Neuronal stem cell (in vitro differentiated cells): ENCODE measurements around the gene GAGE10.
"Not testable (repeated sequence)": the region's sequence is repeated elsewhere in the genome, so short reads cannot be mapped to it uniquely, and the experiment has no call there.

Experiments used
- DNase-seq: peaks from one replicate; pipeline ENCODE4 v3.0.0-alpha.2; 2013; ENCODE audit warnings: low spot score
- H2AFZ ChIP-seq: one replicate; pipeline ENCODE4 v1.6.1; 2013; ENCODE audit warnings: mild to moderate bottlenecking, low read length, inconsistent platforms
- H2AK5ac ChIP-seq: 2 replicates; pipeline ENCODE4 v1.6.1; 2013; ENCODE audit warnings: low read depth, mild to moderate bottlenecking, inconsistent platforms, low read length, moderate library complexity, mixed read lengths
- H2BK120ac ChIP-seq: 2 replicates; pipeline ENCODE4 v1.6.1; 2013; ENCODE audit warnings: low read depth, mild to moderate bottlenecking, inconsistent platforms, low read length, moderate library complexity, mixed read lengths
- H2BK12ac ChIP-seq: one replicate; pipeline ENCODE4 v1.6.1; 2013; ENCODE audit warnings: low read length, inconsistent platforms
- H2BK15ac ChIP-seq: 2 replicates; pipeline ENCODE4 v1.6.1; 2013; ENCODE audit warnings: mild to moderate bottlenecking, low read length, inconsistent platforms, mixed read lengths
- H2BK5ac ChIP-seq: one replicate; pipeline ENCODE4 v1.6.1; 2013; ENCODE audit warnings: inconsistent platforms, mild to moderate bottlenecking, low read length, moderate library complexity
- H3K14ac ChIP-seq: one replicate; pipeline ENCODE4 v1.6.1; 2013; ENCODE audit warnings: low read length, inconsistent platforms
- H3K18ac ChIP-seq: 2 replicates; pipeline ENCODE4 v1.6.1; 2013; ENCODE audit warnings: low read length, inconsistent platforms
- H3K23ac ChIP-seq: 2 replicates; pipeline ENCODE4 v1.6.1; 2013; ENCODE audit warnings: low read depth, mild to moderate bottlenecking, mixed read lengths, low read length, inconsistent platforms; ENCODE audit not compliant: poor library complexity
- H3K27ac ChIP-seq: replicated peaks from 3 replicates; pipeline ENCODE4 v1.5.1; 2013; ENCODE audit warnings: low read length, inconsistent platforms
- H3K27me3 ChIP-seq, 3 experiments: 2 replicates each; pipeline ENCODE4 v1.6.1; 2013; ENCODE audit warnings: low read length in 3 of 3, mild to moderate bottlenecking in 2 of 3, inconsistent platforms in 1 of 3, low read depth in 1 of 3, mixed read lengths in 1 of 3, moderate library complexity in 1 of 3; ENCODE audit not compliant: control insufficient read depth in 3 of 3, insufficient read depth in 3 of 3
- H3K36me3 ChIP-seq, 2 donors: replicated peaks in 1 of 2; 2 replicates each; pipeline ENCODE4 v1.6.1; 2013; ENCODE audit warnings: low read length in 2 of 2; ENCODE audit not compliant: control insufficient read depth in 2 of 2, insufficient read depth in 2 of 2
- H3K4ac ChIP-seq: 2 replicates; pipeline ENCODE4 v1.6.1; 2013; ENCODE audit warnings: inconsistent platforms, mild to moderate bottlenecking, low read length, moderate library complexity
- H3K4me1 ChIP-seq, 2 donors: 1 replicate in 1 of 2; 2 replicates in 1 of 2; pipeline ENCODE4 v1.6.1; 2013; ENCODE audit warnings: low read length in 2 of 2, low read depth in 1 of 2; ENCODE audit not compliant: control insufficient read depth in 2 of 2, insufficient read depth in 1 of 2
- H3K4me2 ChIP-seq: one replicate; pipeline ENCODE4 v1.6.1; 2013; ENCODE audit warnings: mild to moderate bottlenecking, low read length, inconsistent platforms; ENCODE audit not compliant: insufficient read depth, poor library complexity, severe bottlenecking
- H3K4me3 ChIP-seq, 2 donors: 2 replicates each; pipeline ENCODE4 v1.5.1; 2013; ENCODE audit warnings: low read length in 2 of 2, mild to moderate bottlenecking in 2 of 2, inconsistent platforms in 1 of 2, moderate library complexity in 1 of 2
- H3K79me1 ChIP-seq: one replicate; pipeline ENCODE4 v1.6.1; 2013; ENCODE audit warnings: low read depth, mild to moderate bottlenecking, inconsistent platforms, low read length, moderate library complexity
- H3K9ac ChIP-seq: one replicate; pipeline ENCODE4 v1.6.1; 2013; ENCODE audit warnings: mild to moderate bottlenecking, low read depth, low read length, inconsistent platforms; ENCODE audit not compliant: poor library complexity
- H3K9me3 ChIP-seq, 2 donors: replicated peaks in 1 of 2; 2 replicates each; pipeline versions ENCODE3 to v1.6.1; 2013; ENCODE audit warnings: low read length in 2 of 2, mild to moderate bottlenecking in 2 of 2, inconsistent platforms in 1 of 2, low read depth in 1 of 2, mixed read lengths in 1 of 2, moderate library complexity in 1 of 2; ENCODE audit not compliant: control insufficient read depth in 2 of 2, insufficient read depth in 1 of 2
- H4K8ac ChIP-seq: one replicate; pipeline ENCODE4 v1.6.1; 2013; ENCODE audit warnings: low read depth, mild to moderate bottlenecking, inconsistent platforms, low read length, moderate library complexity
- H4K91ac ChIP-seq: one replicate; pipeline ENCODE4 v1.6.1; 2013; ENCODE audit warnings: low read length, low read depth, mild to moderate bottlenecking, inconsistent platforms; ENCODE audit not compliant: poor library complexity
- WGBS, 2 donors: extraction: QIAGEN DNeasy Blood & Tissue Kit; methylation state at CpG; one replicate each; pipeline ENCODE4 v1.1.7; 2013; ENCODE audit warnings: missing lambda C conversion rate in 2 of 2, mixed read lengths in 1 of 2; ENCODE audit not compliant: insufficient read length in 2 of 2, insufficient replicate concordance in 1 of 2; ENCODE audit errors: extremely low coverage in 2 of 2; 5-methylcytosine and 5-hydroxymethylcytosine counted together

GAGE10 gene

GRCh38 chrX:49307775-49308174 is 4.3 kb downstream of the GAGE10 start:
- not testable (repeated sequence) for H4K91ac ChIP-seq, H2BK15ac ChIP-seq, H3K14ac ChIP-seq, H2BK120ac ChIP-seq, H3K4me1 ChIP-seq, H2AFZ ChIP-seq, DNase-seq, H4K8ac ChIP-seq, H3K9ac ChIP-seq, H3K18ac ChIP-seq, H2BK12ac ChIP-seq, H3K79me1 ChIP-seq, H3K4me2 ChIP-seq, H3K9me3 ChIP-seq, H3K4ac ChIP-seq, H3K23ac ChIP-seq, H2AK5ac ChIP-seq, H3K4me3 ChIP-seq, H3K36me3 ChIP-seq, H3K27ac ChIP-seq, H2BK5ac ChIP-seq
- WGBS, 2 donors = no CpG with 5 or more reads among the region's 2 CpGs
- peaks cover 0 to 16% (median 0%) of the 10 kb centered on the region in 3 experiments for H3K27me3 ChIP-seq

GRCh38 chrX:49308604-49309269 is 5.3 kb downstream of the GAGE10 start:
- Histone ChIP-seq H3K27me3 (peaks cover 0 to 18% (median 0%) of the 10 kb centered on the region in 3 experiments), H2BK12ac (no peak overlapping the region), H3K23ac (no peak overlapping the region), H3K4me2 (no peak overlapping the region), H3K4me3 (no peak overlapping the region), H2AFZ (peak overlapping the region; percentile 16), H4K8ac (no peak overlapping the region), H3K18ac (no peak overlapping the region), H3K36me3 (no peaks in the 10 kb centered on the region), H2BK5ac (no peak overlapping the region), H3K9me3 (no peaks in the 10 kb centered on the region), H3K79me1 (no peaks in the 10 kb centered on the region), H3K4me1 (peaks cover 0 to 2% of the 10 kb centered on the region in 2 donors), H3K9ac (no peak overlapping the region), H2BK120ac (no peak overlapping the region), H2AK5ac (no peak overlapping the region), H3K27ac (no peak overlapping the region), H3K4ac (no peak overlapping the region), H2BK15ac (no peak overlapping the region), H4K91ac (no peak overlapping the region), H3K14ac (peak overlapping the region; percentile 8)
- WGBS, 2 donors = no CpG with 5 or more reads among the region's 15 CpGs
- no peak for DNase-seq

DNA sequence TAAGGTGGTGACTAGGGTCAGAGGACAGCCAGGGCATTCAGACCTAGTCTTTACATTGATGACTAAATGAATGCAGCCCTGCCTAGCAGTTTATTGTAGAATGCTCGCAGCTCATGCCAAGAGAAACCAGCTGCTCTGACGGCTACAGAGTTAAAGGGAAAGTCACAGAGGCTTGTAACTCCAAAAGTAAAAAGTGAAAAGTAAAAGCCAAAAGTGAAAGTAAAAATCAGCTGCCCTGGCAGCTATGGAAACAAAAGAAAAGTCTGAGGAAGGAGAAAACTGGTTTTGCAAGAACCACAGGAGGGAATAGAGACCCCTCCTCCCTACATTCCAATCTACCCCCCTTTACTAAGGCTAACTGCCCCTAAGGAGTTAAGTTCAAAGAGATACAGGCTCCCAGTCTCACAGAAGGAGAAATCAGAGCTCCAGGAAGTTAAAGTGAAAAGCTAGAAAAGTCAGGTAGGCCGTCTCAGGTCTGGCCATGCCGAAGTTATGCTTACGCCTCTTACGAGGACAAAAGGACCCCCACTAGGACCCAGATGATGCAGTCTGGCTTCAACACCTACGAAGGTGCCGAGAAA is 6.0 kb downstream of the GAGE10 start:
- H3K4me2 ChIP-seq = no peak overlapping the region
- DNase-seq = no peak
- H3K23ac ChIP-seq = no peak overlapping the region
- H3K4me1 ChIP-seq = peaks cover 0 to 2% of the 10 kb centered on the region in 2 donors
- no CpG with 5 or more reads among the region's 8 CpGs for WGBS, 2 donors
- no peak overlapping the region for H3K9ac ChIP-seq
- no peaks in the 10 kb centered on the region for H3K9me3 ChIP-seq
- no peak overlapping the region for H3K27ac ChIP-seq
- H2AFZ ChIP-seq = peak overlapping the region; percentile 81
- H2BK5ac ChIP-seq = no peak overlapping the region
- H2BK120ac ChIP-seq = no peak overlapping the region
- H2BK12ac ChIP-seq = no peak overlapping the region
- no peak overlapping the region for H3K4ac ChIP-seq
- no peak overlapping the region for H2BK15ac ChIP-seq
- H4K8ac ChIP-seq = no peak overlapping the region
- no peak overlapping the region for H2AK5ac ChIP-seq
- no peak overlapping the region for H4K91ac ChIP-seq
- no peaks in the 10 kb centered on the region for H3K79me1 ChIP-seq
- peak overlapping the region in 1 of 2 donors; percentile 30 for H3K4me3 ChIP-seq
- H3K14ac ChIP-seq = no peak overlapping the region
- no peak overlapping the region for H3K18ac ChIP-seq
- H3K27me3 ChIP-seq = peaks cover 0 to 21% (median 0%) of the 10 kb centered on the region in 3 experiments
- H3K36me3 ChIP-seq = no peaks in the 10 kb centered on the region

DNA sequence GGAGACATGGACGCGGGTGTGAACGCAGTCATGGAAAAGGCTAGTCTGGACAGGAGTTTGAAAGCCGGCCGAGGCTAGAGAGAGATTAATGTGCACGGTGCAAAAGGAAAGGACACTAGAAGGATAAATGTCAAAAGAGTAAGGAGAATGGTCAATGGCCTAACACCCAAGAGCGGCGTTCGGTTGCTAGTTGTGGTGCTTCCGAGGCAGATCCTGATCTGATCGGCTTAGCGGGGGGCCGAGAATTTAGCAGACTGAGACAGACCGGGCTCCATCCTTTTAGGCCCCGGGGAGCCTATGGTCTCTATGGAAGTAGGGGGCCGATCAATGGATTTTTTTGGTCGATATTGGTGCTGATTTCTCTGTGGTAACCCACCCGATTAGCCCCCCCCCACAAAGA is 6.9 kb downstream of the GAGE10 start:
- Histone ChIP-seq H4K8ac (no peak overlapping the region), H2BK12ac (no peak overlapping the region), H3K27me3 (peaks cover 0 to 24% (median 0%) of the 10 kb centered on the region in 3 experiments), H2BK120ac (no peak overlapping the region), H3K23ac (no peak overlapping the region), H3K4me3 (no peak overlapping the region), H3K4me1 (peaks cover 0 to 2% of the 10 kb centered on the region in 2 donors), H2BK5ac (no peak overlapping the region), H3K27ac (no peak overlapping the region), H2AFZ (peak overlapping the region; percentile 81), H3K9ac (no peak overlapping the region), H4K91ac (no peak overlapping the region), H3K79me1 (no peaks in the 10 kb centered on the region), H2AK5ac (no peak overlapping the region), H3K9me3 (no peaks in the 10 kb centered on the region), H3K4me2 (no peak overlapping the region), H3K18ac (no peak overlapping the region), H3K4ac (no peak overlapping the region), H2BK15ac (no peak overlapping the region), H3K36me3 (no peaks in the 10 kb centered on the region), H3K14ac (no peak overlapping the region)
- WGBS, 2 donors = no CpG with 5 or more reads among the region's 18 CpGs
- no peak for DNase-seq
